Epithelial cell of prostate (primary cell): ENCODE measurements around the gene TMEM126A.
"Not testable (repeated sequence)": the region's sequence is repeated elsewhere in the genome, so short reads cannot be mapped to it uniquely, and the experiment has no call there.

Experiments
- DNase-seq: peaks from one replicate; pipeline ENCODE4 v3.0.0-alpha.2; 2011; ENCODE audit warnings: low read depth, low spot score
- H3K27ac ChIP-seq: fragments of 450-650 bp; 2 replicates; pipeline ENCODE4 v1.5.1; 2017; ENCODE audit warnings: mild to moderate bottlenecking

TMEM126A gene

GRCh38 chr11:85654343-85654742 lies 6.6 kb downstream of the TMEM126A start:
- not testable (repeated sequence) for DNase-seq, H3K27ac ChIP-seq

DNA sequence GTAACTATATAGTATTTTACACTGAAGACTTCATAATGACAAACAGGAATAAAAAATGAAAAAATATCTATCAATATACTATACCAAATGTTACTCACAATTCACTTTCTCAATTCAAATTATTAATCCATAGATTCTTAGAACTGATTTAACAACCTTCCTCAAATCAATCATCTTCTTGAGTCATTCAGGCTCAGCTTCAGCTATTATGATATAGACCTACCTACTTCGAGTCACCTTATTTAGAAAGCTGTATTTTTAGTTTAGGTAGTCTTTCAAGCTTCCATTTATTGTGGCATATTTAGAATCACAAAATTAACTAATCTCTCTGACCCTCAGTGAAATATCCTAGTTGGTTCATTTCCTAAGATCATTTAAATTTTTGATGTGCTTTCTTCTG lies 9.0 kb downstream of the TMEM126A start:
- H3K27ac ChIP-seq, result no peak overlapping the region
- DNase-seq, result no peak

GRCh38 chr11:85658180-85658579 lies 10.4 kb downstream of the TMEM126A start:
- no peak overlapping the region for H3K27ac ChIP-seq
- no peak for DNase-seq

GRCh38 chr11:85661972-85662664 lies 14.4 kb downstream of the TMEM126A start:
- no peak overlapping the region for H3K27ac ChIP-seq
- no peak for DNase-seq

DNA sequence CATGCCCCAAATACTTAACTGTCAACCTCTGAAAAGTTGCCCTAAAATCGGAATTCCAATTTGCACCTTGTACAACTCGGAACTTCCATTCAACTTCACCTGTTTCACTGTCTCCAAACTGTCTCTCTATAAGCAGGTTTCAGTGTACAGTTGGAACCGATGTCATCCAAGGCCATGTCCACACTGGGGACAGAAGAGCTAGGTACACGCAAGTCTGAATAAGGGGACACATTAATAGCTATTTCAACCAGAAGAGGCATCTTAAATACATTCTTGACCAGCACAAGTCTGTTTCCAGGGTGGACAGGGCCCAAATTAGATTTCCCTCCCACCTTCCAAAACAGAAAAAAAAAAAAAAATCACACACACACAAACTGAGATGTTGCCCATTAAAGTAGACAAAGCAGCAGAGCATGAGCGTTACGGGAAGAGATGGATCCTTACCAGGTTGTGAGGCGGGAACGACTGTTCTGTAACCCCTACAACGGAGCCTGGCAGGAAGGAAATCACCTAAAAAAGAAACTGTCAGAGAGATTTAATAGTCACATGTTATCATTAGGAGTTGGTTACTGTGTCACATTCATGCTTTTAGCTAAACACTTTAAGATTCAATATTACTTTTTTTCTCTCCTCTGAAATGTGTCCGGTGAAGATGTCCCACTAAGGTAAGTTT lies 15.4 kb downstream of the TMEM126A start:
- DNase-seq, result no peak
- H3K27ac ChIP-seq, result no peak overlapping the region

DNA sequence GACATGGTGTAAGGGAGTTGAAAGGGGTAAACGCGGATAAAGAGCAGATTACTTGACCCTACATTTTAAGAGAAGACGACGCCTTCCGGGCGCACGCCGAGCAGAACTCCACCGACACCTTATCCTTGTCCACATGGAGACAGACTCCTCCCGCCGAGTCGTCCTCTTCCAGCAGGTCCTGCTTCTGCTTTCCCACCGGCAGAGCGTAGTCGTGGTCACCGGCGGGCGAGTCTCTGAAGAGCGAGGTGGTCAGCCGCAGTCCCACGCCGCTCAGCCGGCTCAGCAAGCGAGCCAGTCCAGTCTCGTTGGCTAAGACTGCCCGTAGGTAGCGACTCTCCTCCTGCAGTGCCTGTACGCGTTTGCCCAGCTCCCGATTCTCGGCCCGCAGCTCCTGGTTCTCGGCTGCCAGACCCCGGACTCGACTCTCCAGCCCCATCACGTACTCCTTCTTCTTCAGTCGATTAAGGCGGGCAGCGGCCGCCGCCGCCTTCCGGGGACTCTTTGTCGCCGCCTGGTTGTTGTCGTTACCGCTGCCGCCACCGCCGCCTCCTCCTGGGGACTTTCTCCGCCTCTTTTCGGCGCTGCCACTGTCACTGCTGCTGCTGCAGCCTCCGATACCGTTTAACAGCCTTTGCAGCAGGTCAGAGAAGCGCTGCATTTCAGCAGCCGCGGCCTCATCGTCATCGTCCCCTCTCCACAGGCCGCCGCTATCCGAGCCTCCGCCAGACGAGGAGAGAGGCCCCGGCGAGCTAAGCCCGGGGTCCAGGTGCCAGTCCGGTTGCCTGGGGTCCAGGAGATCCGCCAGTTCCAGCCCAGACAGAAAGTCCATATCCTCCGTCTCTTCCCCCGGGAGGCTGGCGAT lies 16.2 kb downstream of the TMEM126A start:
- H3K27ac ChIP-seq, result peak overlapping the region; percentile 83
- no peak for DNase-seq

DNA sequence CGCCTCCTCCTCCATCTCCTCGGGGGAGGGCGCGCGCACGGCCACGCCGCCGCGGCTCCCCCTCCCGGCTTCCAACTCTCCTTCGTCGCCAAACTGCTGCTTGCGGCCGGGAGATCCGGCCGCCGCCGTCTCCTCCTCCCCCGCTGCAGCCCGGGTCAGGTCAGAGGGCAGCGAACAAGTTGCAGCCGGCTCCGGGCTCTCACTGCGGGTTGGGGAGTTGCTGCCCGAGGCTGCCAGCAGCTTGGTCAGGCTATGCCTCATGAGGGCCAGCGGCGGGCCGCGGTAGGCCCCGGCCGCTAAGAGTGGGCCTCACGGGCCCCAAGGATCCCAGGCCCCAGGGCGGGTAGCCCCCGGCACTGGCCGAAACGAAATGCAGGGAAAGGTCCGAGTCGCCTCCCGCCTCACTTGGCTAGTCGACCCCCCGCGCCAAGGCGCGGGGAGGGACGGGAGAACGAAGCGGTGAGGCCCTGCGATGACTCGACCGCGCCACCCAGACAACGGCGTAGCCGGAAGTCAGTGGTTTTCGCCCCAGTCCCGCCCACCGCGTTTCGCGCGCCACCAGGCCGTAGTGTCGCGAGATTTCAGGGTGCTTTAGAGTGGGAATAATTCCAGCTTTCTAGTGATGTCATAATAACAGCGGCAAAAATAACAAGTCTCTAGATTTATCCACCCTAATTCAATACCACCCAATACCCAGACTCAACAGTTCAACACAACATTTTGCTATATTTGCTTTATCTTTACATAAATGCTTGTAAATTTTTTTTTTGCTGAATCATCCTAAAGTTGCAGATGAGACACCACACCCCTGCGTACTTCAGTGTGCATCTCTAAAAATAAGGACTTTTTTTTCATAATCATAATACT lies 17.1 kb downstream of the TMEM126A start, which contains the start of gene CREBZF:
Gene CREBZF (minus strand): TSS at position 515 of the 867 bp plus-strand sequence. CDS start 254 bp downstream, at position 261.
- peak within 1 kb of the TSS; percentile 83 for H3K27ac ChIP-seq
- peak; percentile 68 for DNase-seq

GRCh38 chr11:85665733-85666132 lies 18.0 kb downstream of the TMEM126A start:
- no peak overlapping the region for H3K27ac ChIP-seq
- DNase-seq, result no peak

DNA sequence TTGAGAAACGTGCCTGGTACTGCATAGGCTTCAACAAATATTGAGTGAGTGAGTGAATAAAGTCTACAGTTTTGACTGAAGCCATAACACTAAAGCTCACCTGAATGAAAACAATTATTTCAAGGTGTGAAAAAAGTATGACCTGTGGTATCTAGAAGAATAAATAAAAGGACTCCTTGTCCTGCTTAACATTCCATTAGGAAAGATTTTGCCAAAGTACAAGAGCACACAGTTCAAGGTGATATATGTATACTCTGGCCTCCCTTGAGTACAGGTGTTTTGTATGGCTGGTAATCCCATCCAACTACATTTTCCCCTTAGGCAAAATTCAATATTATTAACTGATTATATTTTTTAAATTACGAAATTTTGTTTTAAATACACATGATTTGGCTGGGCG lies 18.9 kb downstream of the TMEM126A start:
- DNase-seq, result no peak
- H3K27ac ChIP-seq, result no peak overlapping the region

- no peak overlapping the region for H3K27ac ChIP-seq
- DNase-seq, result no peak
These were observed 20.4 kb downstream of the TMEM126A start for GRCh38 chr11:85668157-85668556.

- H3K27ac ChIP-seq, DNase-seq: not testable (repeated sequence)
These were observed 23.3 kb downstream of the TMEM126A start for GRCh38 chr11:85670949-85671663.

DNA sequence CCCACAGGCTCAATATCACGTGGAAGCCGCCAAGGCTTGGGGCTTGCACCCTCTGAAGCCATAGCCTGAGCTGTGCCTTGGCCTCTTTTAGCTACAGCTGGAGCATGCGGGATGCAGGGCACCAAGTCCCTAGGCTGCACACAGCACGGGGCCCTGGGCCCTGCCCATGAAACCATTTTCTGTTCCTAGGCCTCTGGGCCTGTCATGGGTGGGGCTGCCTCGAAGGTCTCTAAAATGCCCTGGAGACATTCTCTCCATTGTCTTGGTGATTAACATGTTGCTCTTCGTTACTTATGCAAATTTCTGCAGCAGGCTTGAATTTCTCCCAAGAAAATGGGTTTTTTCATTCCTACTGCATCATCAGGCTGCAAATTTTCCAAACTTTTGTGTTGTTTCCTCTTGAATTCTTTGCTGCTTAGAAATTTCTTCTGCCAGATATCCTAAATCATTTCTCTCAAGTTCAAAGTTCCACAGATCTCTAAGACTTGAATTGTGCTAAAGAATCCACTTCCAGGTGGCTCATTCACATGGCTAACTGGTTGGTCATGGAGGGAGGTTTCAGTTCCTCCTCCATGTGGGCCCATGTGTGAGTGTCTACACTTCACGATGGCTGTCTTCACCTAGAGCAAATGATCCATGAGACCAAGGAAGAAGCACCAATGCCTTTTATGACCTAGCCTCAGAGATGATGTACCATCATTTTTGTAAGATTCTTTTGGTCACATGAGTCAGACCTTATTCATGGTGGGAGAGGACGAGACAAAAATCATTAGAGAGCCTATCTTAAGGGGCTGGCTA lies 24.5 kb downstream of the TMEM126A start:
- DNase-seq, result no peak

DNA sequence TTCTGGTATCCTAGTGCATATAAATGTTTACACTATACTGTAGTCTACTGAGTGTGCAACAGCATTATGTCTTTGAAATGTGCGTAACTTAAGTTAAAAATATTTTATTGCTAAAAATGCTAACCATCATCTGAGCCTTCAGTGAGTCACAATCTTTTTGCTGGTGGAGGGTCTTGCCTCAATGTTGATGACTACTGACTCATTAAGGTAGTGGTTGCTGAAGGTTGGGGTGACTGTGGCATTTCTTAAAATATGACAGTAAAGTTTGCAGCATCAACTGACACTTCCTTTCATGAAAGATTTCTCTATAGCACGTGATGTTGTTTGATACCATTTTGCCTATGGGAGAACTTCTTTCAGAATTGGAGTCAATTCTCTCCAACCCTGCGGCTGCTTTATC lies 25.6 kb downstream of the TMEM126A start:
- no peak overlapping the region for H3K27ac ChIP-seq
- DNase-seq, result no peak

More for the DNA sequence above, 24.5 kb downstream of the TMEM126A start:
- H3K27ac ChIP-seq, result no peak overlapping the region

GRCh38 chr11:85679576-85679975 lies 31.8 kb downstream of the TMEM126A start:
- H3K27ac ChIP-seq, result no peak overlapping the region
- no peak for DNase-seq

- no peak overlapping the region for H3K27ac ChIP-seq
- no peak for DNase-seq
These were observed 33.1 kb downstream of the TMEM126A start for GRCh38 chr11:85680897-85681296.

DNA sequence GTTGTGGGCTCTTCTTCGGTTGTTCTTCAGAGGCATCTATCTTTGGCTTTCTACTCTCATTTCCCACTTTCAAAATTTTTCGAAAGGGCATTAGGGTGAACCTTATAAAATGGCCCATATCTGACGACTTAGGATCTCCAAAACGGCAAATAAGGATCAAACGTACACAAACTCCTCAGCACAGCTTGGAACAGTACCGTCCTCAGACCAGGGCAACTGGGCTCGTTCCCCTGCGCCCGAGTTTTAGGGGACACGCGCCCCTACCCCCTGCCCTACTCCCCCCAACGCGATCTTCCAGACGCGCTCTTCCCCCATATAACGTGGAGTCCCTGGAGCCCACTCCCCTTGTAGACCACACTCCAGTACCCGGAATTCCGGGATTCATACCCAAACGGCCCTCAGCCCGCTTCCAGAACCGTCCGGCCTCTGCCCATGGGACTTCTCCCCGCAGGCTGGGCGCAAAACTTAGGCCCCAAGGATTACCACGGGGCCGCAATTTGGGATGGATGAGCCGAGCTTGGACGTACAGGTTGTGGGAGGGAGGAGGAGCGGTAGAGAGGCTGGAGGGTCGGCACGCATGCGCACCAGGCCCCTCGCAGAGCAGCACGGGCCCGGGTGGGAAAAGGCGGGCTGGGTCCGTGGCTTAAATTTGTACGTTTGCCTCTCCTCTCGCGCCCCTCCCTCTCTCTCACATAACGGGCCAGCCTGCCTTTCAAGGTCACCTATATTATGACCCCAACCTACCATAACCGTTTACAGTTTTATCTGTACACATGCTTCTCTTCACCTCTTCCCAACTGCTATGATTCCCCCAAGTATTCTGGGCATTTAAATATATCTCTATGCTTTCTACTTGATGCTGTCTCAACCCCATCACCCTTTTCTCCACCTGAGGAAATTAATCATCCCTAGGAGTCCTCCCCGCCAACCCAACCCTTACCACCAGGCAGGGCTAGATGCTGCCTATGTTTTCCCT lies 34.9 kb downstream of the TMEM126A start:
- no peak overlapping the region for H3K27ac ChIP-seq
- DNase-seq, result no peak

- no peak overlapping the region for H3K27ac ChIP-seq
- no peak for DNase-seq
These were observed 37.5 kb downstream of the TMEM126A start for GRCh38 chr11:85685125-85685819.
